CD4-positive, alpha-beta T cell (primary cell): ENCODE results near the gene TTC34. TPM values are rescaled to one million over a fixed set of nuclear protein-coding genes. Genes with fewer than 3 reads are reported as not detected.
A peak's percentile ranks its signal among the peaks of the same experiment; 100 is the strongest.

Source experiments
- ATAC-seq: fragments of 200-7000 bp; cut with Tn5 transposase; one replicate; pipeline ENCODE4 v1.10.0; 2022; ENCODE audit warnings: mild to moderate bottlenecking; ENCODE audit not compliant: poor library complexity
- CTCF ChIA-PET: fragments of 350-600 bp; sonication (Branson Sonifier 250); formaldehyde crosslinking; loops from one replicate; lab custom pipeline; 2021; ENCODE audit warnings: antibody characterized with exemption, inconsistent platforms; lab: Charles Lee
- POLR2A ChIA-PET: fragments of 350-600 bp; sonication (Branson Sonifier 250); formaldehyde crosslinking; loops from one replicate; lab custom pipeline; 2021; ENCODE audit warnings: antibody characterized with exemption, inconsistent platforms; lab: Charles Lee
- DNase-seq, 14 experiments: peaks; one replicate each; pipeline ENCODE4 v3.0.0-alpha.2; 2013 to 2020; ENCODE audit warnings: mixed read lengths in 2 of 14
- H3K27ac ChIP-seq, 2 donors: one replicate each; pipeline versions ENCODE4 v1.5.1 to v1.7.0; 2013; ENCODE audit warnings: low read length in 2 of 2, low read depth in 1 of 2, mild to moderate bottlenecking in 1 of 2
- H3K27me3 ChIP-seq, 2 experiments: 1 replicate in 1 of 2; 2 replicates in 1 of 2; pipeline versions ENCODE4 v1.6.1 to v1.7.0; 2013; ENCODE audit warnings: low read length in 2 of 2, control low read depth in 1 of 2, mild to moderate bottlenecking in 1 of 2, moderate library complexity in 1 of 2; ENCODE audit not compliant: insufficient read depth in 2 of 2, control insufficient read depth in 1 of 2
- H3K36me3 ChIP-seq: one replicate; pipeline ENCODE4 v1.6.1; 2013; ENCODE audit warnings: low read length, control low read depth; ENCODE audit not compliant: insufficient read depth
- H3K4me1 ChIP-seq: one replicate; pipeline ENCODE4 v1.6.1; 2013; ENCODE audit warnings: low read length, control low read depth; ENCODE audit not compliant: insufficient read depth
- H3K4me3 ChIP-seq: one replicate; pipeline ENCODE4 v1.5.1; 2013; ENCODE audit warnings: mild to moderate bottlenecking, low read length, moderate library complexity
- H3K9me3 ChIP-seq, 2 experiments: 1 replicate in 1 of 2; 2 replicates in 1 of 2; pipeline versions ENCODE4 v1.6.1 to v1.7.0; 2013; ENCODE audit warnings: low read length in 2 of 2, mild to moderate bottlenecking in 2 of 2, control low read depth in 1 of 2, moderate library complexity in 1 of 2; ENCODE audit not compliant: control insufficient read depth in 1 of 2, insufficient read depth in 1 of 2
- H3K27ac Mint-ChIP-seq: one replicate; pipeline ENCODE4 v1.8.0; 2020; ENCODE audit warnings: mixed read lengths
- H3K27me3 Mint-ChIP-seq: one replicate; pipeline ENCODE4 v1.8.0; 2021; ENCODE audit warnings: mixed read lengths
- H3K36me3 Mint-ChIP-seq: one replicate; pipeline ENCODE4 v1.8.0; 2021; ENCODE audit warnings: low read depth, mixed read lengths
- H3K4me1 Mint-ChIP-seq: one replicate; pipeline ENCODE4 v1.8.0; 2021; ENCODE audit warnings: low read depth, mixed read lengths
- H3K4me3 Mint-ChIP-seq: one replicate; pipeline ENCODE4 v1.8.0; 2020; ENCODE audit warnings: mild to moderate bottlenecking, mixed read lengths
- H3K9me3 Mint-ChIP-seq: one replicate; pipeline ENCODE4 v1.8.0; 2020; ENCODE audit warnings: mixed read lengths
- intact Hi-C, 2 experiments: fragments of 100-400 bp; cut with DNase I in 1 of 2; cut with micrococcal nuclease in 1 of 2; formaldehyde crosslinking; loops; one replicate each; pipeline versions ENCODE4 v1.15.1 to v1.9.0; 2023 to 2025; cut with DNase I, micrococcal nuclease
- total RNA-seq, 174 experiments: library from RNA in 2 of 174; stranded (reverse) in 2 of 174; gene quantifications; one replicate each; pipeline ENCODE4 v1.2.3 and lab custom pipeline; 2021 to 2026
- TF ChIP-seq, protein P1 (sequence below): fragments of 200-600 bp; IDR thresholded peaks from one replicate; pipeline ENCODE4 v1.8.0; 2022; ENCODE audit warnings: antibody characterized with exemption, mild to moderate bottlenecking

The TTC34 gene
- total RNA-seq, 2 experiments from 2014 or later = 1.3 TPM

DNA sequence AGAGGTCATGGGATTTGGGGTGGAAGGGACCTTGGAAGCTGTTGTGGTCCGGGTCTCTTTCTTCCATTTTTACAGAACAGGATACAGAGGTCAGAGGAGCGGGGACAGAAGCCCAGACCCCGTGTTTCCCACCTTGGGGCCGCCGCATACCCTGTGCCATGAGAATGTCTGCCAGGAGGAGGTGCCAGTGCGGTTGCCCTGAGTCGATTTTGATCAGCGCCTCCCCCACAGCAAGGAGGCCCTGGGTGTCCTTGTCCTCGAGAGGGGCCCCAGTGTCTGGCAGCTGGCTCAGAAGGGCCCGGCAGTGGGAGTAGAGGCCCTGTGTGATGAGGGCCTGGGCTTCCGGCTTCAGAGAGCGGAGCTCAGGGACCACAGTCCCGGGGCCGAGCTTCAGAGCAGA lies 156.3 kb downstream of the TTC34 start:
- Mint-ChIP-seq H3K36me3 (no peaks in the 10 kb centered on the region), H3K4me1 (peaks cover 5% of the 10 kb centered on the region), H3K27me3 (no peaks in the 10 kb centered on the region), H3K4me3 (no peak overlapping the region), H3K27ac (no peak overlapping the region), H3K9me3 (peaks cover 8% of the 10 kb centered on the region)
- Histone ChIP-seq H3K27me3 (no peaks in the 10 kb centered on the region), H3K9me3 (peaks cover 24 to 28% of the 10 kb centered on the region in 2 experiments), H3K4me3 (no peak overlapping the region), H3K4me1 (peaks cover 29% of the 10 kb centered on the region), H3K36me3 (no peaks in the 10 kb centered on the region), H3K27ac (no peak overlapping the region)
- ATAC-seq (no peak), DNase-seq (peak in 2 of 14 experiments; percentile 20 to 25)
- CTCF ChIA-PET = no interaction called here
- TF ChIP-seq, protein P1, sequence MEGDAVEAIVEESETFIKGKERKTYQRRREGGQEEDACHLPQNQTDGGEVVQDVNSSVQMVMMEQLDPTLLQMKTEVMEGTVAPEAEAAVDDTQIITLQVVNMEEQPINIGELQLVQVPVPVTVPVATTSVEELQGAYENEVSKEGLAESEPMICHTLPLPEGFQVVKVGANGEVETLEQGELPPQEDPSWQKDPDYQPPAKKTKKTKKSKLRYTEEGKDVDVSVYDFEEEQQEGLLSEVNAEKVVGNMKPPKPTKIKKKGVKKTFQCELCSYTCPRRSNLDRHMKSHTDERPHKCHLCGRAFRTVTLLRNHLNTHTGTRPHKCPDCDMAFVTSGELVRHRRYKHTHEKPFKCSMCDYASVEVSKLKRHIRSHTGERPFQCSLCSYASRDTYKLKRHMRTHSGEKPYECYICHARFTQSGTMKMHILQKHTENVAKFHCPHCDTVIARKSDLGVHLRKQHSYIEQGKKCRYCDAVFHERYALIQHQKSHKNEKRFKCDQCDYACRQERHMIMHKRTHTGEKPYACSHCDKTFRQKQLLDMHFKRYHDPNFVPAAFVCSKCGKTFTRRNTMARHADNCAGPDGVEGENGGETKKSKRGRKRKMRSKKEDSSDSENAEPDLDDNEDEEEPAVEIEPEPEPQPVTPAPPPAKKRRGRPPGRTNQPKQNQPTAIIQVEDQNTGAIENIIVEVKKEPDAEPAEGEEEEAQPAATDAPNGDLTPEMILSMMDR = no peak
- intact Hi-C loops = loop anchor here in 1 of 2 experiments (10.0 kb wide), 1 partner anchor 120 kb away; the partner anchor contains the start of gene PANK4
- POLR2A ChIA-PET = interaction anchor here (1.6 kb wide), 1 partner anchor 89 kb away, joined by 6 read pairs; the partner anchor contains the start of gene TNFRSF14

DNA sequence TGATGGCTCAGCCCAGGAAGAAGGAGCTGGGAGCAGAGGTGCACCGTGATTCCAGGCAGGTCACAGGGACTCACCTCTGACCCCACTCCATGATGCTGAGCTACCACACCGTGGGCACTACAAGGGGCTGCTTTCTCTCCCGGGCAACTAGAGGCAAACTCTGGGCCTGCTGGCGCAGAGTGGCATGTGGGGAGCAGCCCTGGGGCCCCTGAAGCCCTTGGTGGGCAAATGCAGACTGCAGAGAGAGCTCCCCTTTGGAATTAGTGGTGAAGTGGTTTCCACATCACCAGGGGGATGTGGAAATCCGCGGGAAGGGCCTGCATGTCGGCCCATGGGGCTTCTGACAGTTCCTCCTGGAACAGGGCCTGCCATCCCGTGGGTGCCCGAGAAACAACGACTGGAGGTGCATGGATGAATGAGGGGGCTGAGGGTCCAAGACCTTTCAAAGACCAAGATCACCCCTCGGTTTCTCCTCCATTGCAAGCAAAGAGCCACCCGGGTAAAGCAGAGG lies 156.8 kb downstream of the TTC34 start:
- TF ChIP-seq, protein P1 = no peak
- no peaks in the 10 kb centered on the region for H3K36me3 ChIP-seq
- no peak overlapping the region for H3K4me3 ChIP-seq
- H3K9me3 ChIP-seq = peaks cover 24 to 28% of the 10 kb centered on the region in 2 experiments
- peaks cover 5% of the 10 kb centered on the region for H3K4me1 Mint-ChIP-seq
- no peak overlapping the region for H3K4me3 Mint-ChIP-seq
- ChIA-PET CTCF (no interaction called here), POLR2A (interaction anchor here (3.3 kb wide), 1 partner anchor 60 kb away, joined by 14 read pairs; no protein-coding TSS in a partner anchor)
- no peaks in the 10 kb centered on the region for H3K36me3 Mint-ChIP-seq
- H3K27me3 Mint-ChIP-seq = no peaks in the 10 kb centered on the region
- intact Hi-C loops = loop anchor here (5.0 to 10.0 kb wide), 5 partner anchors 117 to 597 kb away; partner anchors contain the start of genes PANK4 (in 2 of the 2) and PEX10 (in 1 of the 2)
- H3K4me1 ChIP-seq = peaks cover 29% of the 10 kb centered on the region
- H3K27ac ChIP-seq = no peak overlapping the region
- DNase-seq (peak in 2 of 14 experiments; percentile 16 to 30), ATAC-seq (no peak)
- peak overlapping the region; percentile 78 for H3K27ac Mint-ChIP-seq
- H3K27me3 ChIP-seq = no peaks in the 10 kb centered on the region
- H3K9me3 Mint-ChIP-seq = peaks cover 8% of the 10 kb centered on the region

DNA sequence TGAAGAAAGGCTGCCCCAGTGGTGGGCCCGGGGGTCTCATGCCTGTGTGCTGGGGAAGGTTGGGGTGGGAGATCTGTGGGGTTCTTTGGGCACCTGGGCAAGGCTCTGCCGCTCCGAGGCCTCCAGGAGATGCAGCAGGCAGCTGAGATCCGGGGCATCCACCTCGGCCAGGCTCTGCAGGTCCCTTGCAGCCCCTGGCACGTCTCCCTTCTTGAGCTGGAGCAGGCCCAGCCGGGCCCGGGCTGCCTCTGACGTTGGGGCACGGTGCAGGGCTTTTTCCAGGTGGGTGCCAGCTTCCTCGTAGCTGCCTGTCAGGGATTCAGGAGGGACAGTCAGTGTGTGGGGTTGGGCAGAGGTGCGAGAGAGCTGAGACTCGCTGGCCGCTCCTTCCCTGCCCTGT lies 157.3 kb downstream of the TTC34 start:
- Histone ChIP-seq H3K4me1 (peaks cover 29% of the 10 kb centered on the region), H3K27ac (no peak overlapping the region), H3K4me3 (no peak overlapping the region), H3K9me3 (peaks cover 24 to 28% of the 10 kb centered on the region in 2 experiments), H3K27me3 (no peaks in the 10 kb centered on the region), H3K36me3 (no peaks in the 10 kb centered on the region)
- TF ChIP-seq, protein P1 = no peak
- Mint-ChIP-seq H3K9me3 (peaks cover 8% of the 10 kb centered on the region), H3K27me3 (no peaks in the 10 kb centered on the region), H3K27ac (peak overlapping the region; percentile 78), H3K4me1 (peaks cover 8% of the 10 kb centered on the region), H3K36me3 (no peaks in the 10 kb centered on the region), H3K4me3 (peak overlapping the region; percentile 81)
- intact Hi-C loops = loop anchor here (5.0 to 10.0 kb wide), 5 partner anchors 117 to 597 kb away; partner anchors contain the start of genes PANK4 (in 2 of the 2) and PEX10 (in 1 of the 2)
- peak in 1 of 14 experiments; percentile 32 for DNase-seq
- POLR2A ChIA-PET = interaction anchor here (1.3 to 3.3 kb wide), 2 partner anchors 59 to 88 kb away, joined by 5 to 14 read pairs; partner anchors contain the start of gene TNFRSF14
- CTCF ChIA-PET = interaction anchor here (0.7 to 1.6 kb wide), 2 partner anchors 59 to 89 kb away, joined by 3 to 4 read pairs; no protein-coding TSS in a partner anchor
- no peak for ATAC-seq
